AG08396 (cell line): ENCODE measurements around the gene KIF25.

Experiments
- DNase-seq: peaks from one replicate; pipeline ENCODE4 v3.0.0; 2012; ENCODE audit warnings: low spot score, mixed read lengths

KIF25 gene

DNA sequence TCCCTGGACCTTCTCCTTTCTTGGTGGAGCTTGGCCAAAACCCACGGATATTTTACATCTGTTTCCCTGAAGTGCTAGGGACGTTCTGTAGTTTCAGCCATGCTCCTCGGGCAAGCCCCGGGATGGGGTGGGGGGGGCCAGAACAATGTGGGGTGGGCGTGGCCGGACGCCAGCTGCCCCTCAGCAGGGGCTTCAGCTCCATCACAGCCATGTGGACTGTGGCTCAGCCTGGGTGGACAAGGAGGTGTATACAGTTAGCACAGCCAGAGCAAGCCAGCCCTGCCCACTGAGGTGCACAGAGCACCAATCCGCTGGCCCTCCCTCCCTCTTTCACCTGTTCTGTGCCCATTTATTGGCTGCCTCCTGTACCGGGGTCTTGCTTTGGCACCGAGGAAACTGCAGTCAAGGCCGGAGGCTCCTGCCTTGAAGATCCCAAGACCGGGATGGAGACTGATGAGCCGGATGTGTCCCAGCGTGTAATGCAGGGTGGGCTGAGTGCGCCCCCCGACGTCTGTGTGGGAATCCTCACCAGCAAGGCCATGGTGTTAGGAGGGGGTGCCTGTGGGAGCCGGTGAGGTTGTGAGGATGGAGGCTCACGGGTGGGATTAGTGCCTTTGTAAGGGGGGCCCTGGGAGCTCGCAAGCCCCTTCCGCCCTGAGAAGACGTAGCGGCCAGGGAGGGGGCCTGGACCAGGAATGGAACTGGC is 53.6 kb downstream of the KIF25 start:
- no peak for DNase-seq

DNA sequence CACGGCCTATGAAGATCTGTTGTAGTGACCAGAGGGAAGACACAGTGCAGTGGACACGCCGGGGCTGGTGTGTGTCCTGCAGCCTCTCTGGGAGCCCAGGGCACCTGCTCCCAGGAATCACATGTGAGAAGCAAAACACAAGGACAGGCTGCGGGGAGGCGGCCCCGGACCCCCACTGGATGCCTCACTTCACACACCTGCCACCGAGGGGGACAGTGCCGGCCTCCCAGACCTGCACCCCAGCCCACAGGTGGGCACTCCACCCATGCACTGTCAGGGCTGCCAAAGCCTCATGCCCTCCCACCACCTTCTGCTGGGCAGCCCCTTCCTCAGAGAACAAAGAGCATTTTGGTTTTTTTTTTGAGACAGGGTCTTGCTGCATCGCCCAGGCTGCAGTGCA is 54.2 kb downstream of the KIF25 start:
- DNase-seq = no peak

DNA sequence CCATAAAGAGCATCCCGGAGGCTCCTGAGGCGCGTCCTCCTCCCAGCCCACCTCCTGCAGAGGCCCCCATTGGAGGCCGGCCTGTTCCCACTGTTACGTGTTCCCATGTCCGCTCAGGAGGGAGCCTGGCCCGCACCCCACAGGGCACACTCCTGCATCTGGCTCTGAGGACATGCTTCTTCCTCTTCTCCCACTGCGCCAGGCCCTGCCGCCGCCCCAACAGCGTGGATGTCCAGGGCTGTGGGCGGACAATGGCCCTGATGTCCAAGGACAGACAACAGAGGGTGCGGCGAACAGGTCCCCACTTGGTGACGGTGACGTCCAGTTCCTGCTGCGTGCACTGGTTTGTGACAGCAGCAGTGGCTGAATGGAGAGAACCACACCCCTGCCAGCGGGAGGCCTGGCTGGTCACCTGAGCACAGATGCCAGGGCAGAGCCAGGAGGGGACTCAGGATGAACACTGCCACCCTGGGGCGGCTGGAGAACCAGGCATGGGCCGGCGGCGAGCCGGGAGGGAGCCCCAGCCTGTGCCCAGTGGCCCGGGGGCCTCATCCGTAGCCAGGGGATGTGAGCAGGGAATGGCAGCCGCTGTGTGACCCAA is 54.9 kb downstream of the KIF25 start:
- no peak for DNase-seq

DNA sequence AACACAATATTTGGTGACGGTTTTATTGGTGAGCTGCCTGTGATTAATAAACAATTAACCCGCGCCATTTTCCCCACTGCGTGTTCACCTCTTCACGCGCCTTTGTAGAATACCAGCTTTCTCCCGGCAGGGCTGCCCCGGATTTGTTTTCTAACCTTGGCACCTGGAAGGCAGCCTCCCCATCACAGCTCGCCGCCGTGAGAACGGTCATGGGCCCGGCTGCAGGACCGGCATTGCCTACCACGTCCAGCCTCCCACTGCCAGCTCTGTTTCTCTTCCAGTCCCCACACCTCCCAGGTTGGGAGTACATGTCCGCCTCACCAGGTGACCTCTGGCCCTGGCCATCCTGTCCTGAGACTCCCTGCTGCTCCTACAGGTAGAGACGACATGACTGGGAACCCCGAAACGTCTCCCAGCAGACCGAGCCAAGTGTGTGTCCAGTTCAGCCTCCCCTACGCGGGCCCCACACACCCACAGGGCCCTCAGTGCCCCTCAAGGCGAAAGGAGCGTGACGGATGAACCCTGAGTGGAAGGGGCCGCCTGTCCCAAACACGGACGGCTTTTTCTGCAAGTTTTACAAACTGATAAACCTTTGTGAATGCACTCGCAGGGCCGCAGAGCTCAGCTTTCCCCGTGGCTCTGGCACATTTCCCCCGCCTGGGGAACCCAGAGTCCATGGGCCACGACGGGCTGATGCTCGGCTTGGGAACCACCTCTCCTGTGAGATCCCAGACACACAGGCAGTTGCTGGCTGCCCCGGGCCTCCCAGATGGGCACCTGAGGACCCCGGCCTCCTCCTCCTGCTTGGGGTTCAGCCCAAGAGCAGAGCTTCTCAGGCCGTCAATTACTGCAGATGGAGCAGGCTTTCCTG is 55.9 kb downstream of the KIF25 start:
- DNase-seq = no peak

DNA sequence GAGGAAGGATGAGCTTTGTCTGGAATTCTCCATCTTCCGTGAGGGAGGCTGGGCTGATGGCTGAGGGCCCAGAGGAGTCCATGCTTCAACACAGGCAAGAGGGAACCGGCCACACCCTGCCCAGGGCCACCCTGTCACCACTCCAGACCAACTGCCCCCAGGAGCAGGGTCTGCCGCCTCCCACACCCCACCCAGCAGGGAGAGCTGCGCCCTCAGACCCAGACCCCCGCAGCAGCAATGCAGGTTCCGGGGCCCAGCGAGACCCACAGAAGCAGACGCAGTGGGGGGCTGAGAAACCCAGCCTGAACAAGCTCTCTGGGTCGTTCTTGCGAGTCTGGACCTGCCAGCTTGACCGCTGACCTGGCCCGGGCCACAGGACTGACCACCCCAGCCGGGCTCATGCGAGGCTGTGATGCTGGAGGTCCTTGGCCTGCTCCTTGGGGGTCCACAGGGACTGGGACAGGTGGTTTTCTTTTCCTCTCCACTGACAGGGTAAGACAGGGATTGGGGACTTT is 56.5 kb downstream of the KIF25 start:
- DNase-seq = no peak

DNA sequence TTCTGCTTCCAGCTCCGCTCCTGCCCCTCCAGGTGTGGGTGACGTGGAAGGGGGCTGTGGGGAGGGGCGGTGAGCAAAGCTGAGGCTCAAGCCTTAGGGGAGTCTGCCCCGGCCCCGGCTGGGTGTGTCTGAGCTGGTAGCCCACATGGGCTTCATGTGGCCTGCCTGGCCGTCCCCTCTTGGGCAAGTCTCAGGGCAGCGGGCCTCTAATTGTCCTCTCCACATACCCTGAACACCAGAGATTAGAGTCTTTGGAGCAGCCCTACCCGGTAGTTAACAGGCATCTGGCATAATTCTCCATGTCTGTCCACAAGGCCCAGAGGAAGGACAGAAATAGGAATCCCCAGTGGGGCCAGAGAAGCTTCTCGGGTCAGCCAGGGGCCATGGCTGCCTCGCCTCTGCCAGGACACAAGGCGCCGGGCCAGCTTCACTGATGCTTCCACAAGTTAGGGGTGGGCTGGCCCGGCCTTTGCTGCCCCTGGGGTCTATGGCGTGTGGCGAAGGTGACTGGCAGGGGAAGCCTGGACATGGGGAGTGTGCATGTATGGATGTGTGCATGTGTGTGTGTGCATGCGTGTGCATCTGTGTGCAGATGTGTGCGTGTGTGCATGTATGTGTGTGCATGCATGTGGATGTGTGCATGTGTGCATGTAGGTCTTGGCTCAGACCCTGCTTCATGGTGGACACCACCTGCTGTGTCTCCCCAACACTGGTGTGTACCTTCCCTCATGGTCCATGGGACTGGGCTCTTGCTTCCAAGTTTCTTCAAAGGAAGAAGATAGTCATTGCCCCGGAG is 57.5 kb downstream of the KIF25 start:
- DNase-seq = no peak

DNA sequence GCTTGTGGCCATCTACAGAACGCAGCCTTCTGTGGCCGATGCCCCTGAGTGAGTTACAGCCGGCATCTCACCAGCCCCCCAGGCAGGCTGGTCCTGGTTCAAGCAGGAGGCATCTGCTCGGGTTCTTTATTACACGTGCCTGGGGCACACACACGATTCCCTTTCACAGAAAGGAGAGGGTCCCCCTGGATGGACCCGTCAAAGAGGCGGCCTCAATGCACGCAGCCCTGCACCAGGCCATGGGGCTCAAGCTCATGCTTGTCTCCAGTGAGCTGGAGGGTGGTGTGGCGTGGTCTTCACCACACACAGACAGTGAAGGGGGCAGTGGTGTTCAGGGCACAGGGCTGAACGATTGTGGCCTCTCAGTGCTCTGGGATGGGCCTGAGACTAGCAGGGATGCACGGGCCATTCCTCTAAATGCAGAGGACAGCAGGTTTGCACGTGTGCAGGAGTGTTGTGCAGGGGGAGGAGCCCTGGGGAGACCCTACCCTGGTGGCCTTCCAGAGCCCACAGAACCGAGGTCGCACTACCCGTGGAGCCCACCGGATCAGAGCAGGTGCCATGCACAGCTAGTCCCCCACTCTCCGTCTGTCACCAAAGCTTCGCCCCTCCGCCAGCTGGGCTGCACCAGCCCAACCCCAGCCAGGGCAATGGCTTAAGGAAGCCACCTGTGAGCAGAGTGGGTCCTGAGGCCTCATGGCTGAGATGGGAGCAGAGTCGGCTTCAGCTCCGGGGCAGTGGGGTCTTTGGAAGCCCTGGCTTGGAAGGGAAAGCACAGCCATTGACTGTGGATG is 58.4 kb downstream of the KIF25 start:
- no peak for DNase-seq

DNA sequence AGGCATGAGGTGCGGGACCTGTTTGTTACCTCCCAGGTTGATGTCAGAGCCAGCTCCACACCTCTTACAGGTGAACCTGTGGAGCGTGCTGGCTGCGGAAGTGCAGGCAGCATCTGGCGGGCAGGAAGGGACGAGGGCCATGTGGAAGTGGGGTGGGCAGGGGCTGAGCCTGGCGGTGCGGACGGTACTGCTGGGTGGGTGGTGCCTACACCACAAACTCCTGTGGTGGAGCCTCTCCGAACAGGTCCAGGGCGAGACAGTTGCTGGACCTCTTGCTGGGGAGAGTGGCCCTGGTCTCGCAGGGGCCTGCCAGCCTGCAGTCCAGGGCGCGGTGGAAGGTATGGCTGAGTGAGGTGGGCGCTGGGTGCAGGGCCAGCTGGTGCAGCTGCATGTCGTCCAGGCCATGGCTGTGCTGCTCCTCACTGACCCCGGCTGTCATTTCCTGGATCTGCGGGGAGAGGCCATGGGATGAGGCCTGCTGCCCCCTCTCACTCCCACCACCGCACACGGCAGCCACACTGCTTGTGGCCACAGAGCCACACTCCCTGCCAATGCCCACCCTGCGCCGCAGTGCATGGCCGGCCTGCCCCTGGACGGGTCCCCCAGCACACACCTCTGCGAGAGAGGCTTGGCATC is 59.5 kb downstream of the KIF25 start:
- no peak for DNase-seq

DNA sequence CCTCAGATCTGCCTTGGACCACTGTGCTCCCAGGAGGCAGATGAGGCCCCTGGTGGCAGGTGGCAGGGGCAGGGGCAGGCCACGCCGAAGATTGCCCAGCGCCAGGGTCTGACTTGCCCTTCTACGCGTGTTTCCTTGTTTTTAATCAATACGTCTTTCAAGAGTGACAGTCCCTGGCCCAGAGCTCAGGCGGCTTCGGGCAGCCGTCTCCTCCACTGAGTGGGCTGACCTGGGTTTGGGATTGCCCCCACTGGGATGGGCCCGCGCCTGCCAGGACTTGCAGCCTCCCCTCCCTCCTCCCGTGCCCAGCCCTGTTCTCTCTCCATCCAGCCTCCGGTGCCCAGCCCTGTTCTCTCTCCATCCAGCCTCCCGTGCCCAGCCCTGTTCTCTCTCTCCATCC is 60.4 kb downstream of the KIF25 start:
- no peak for DNase-seq

DNA sequence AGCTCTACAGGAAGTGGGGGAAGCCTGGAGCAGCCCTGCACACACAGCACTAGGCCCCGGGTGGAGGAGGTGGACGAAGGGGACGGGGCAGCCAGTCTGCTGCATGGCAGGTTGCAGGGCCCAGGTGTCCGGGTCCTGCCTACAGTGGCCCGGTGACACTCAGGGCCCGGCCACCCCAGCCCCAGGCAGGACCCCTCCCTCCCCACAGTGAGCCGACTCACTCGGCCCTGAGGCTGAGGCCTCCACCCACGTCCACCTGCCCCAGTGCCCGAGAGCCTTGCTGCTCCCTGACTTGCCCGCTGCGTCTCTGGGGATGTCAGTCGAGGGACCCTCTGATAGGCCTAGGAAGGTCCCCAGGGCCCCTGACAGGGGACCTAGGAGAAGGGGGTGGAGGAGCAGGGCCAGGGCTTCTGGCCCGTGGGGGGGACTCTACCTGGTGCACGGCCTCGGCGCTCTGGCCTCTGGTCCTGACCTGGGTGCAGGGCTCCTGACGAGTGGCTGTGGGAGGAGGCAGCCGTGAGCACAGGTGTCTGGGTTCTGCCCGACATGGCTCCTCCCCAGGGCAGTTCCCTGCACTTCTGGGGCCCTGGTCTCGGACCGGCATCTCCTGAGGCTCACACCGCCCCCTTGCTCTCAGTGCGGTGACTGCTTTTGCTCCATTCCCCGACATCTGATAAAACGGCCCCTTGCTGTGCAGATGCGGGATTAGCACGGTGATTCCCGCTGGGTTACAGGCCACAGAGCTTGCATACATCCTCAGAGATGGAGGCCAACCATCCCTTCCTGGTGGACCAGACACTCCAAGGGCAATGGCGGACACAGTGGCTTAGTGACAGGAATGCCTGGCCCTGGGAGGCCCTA is 61.5 kb downstream of the KIF25 start:
- DNase-seq = no peak

DNA sequence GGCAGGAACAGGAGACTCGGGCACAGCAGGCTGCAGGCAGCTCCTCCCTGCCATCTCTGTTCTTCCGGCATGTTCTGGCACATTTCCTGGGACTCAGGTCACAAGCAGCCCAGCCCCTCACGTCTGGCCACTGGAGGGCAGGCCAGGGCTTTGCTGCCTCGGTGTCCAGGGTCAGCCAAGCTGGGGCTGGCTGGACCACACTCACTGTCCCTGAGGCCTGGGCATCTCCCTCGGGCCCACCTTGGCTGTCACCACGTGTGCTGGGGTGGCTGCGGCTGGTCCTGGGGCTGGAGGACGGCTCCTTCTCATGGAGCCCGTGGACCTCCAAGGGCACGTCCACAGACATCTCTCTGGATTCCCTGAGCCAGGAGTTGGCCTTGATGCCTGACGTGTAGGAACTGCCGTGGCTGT is 63.1 kb downstream of the KIF25 start:
- DNase-seq = peak; percentile 81

DNA sequence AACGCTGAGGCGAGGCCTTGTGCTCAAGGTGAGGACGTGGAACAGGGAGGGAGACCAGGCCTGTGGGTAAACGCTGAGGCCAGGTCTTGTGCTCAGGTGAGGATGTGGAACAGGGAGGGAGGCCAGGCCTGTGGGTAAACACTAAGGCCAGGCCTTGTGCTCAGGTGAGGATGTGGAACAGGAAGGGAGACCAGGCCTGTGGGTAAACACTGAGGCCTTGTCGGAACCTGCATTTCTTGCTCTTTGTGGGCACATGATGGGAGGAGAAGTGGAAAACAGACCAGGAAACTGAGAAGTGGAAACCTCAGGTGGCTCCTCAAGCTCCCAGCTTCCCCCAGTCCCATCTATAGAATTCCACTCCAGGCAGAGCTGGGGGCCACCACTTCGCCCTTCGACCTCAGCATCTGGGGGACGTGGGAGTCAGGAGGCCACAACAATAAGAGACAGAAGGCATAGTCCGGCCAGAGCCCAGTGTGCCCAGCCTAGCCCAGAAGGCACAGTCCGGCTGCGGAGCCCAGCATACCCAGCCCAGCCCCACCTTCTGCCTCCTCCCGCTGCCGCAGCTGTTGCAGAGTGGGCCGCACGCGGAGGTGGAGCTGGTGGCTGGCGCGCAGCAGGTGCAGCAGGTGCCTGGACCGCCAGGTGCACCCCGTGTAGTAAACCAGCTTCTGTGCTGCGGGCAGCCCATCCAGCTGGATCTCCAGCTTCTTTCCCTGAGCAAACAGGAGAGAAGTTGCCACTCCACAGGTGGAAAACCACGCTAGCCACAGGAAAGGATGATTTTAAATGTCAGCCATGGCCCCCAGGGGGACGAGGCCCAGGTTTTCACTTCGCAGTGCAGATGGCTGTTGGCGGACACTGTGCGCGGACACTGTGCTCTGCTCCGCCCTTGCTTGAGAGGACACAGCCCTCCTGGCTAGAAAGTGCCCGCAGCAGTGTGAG is 64.1 kb downstream of the KIF25 start:
- DNase-seq = no peak

DNA sequence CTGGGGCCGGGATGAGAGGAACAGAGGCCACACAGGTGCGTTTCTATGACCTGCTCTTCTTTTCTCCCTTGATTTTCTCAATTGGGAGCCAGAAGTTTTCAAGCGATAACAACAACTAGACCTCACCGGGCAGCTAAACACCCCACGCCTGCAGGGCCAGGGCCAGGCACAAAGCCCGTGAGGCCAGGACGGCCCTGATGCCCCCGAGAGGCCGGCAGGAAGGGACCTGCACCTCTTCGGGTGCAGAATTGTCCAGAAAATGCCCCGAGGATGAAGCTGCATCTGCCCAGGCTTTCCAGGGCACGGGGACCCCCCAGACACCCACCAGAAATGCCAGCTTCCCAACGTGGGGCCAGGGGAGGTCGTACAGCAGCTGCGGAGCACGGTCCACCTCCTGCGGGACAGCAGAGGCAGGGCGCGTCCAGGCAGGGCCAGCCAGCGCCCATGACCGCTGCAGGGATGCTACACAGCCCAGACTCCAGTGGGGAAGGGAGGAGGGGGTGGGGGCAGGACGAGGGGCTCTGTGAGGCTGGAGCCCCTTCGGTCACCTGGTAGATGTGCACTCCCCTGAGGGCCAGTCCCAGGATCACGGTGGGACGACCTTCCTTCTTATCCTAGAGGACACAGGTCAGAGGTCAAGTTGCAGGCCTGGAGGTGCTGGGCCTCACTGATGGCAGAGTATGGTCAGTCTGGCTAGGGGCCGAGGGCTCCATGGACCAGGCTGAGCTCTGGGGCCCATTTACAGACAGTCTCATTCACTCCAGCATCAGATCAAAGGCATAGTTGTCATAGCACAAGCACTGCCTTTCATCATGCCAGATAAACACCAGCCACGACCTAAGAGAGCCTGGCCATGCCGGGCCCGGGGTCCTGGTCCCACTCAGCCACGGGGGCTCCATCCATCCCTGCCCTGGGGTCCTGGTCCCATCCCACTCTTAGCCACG is 65.1 kb downstream of the KIF25 start:
- no peak for DNase-seq

DNA sequence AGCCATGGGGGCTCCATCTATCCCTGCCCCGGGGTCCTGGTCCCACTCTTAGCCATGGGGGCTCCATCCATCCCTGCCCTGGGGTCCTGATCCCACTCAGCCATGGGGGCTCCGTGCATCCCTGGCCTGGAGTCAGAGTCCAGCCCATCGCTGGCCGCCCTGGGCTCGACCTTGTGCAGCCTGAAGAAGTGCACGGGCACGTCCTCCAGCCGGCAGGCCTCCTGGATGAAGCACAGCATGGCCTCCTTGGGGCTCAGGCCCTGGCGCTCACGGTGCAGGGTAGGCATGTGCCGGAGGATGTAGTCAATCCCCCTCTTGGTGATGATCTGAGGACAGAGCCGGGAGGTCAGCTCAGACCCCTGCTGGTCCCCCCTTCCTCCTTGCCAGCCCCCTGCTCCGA is 66.0 kb downstream of the KIF25 start:
- DNase-seq = no peak

DNA sequence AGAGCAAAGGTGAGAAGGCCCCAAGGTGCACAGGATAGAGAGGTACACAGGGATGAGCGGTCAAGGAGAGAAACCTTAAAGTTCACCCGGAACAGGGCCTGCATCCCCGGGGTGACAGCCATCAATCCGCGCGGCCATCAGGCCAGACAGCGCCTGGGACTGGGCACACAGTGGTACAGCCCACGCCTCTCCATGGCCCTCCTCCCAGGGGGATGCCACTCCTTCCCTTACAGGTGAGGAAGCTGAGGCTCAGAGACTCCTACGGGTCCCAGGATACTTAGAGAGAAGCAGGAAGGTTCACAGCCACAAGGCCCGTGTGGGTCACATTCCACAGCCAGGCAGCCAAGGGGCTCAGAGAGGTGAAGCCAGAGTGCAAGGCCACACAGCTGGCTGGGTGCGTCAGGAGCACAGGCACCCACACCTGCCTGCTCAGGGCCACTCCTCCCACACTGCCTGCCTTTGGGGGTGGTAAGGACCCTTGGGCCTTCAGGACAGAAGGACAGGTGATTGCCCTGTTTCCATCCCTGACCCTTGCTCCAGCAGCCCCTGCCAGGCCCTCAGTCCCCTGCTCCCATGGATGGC is 66.8 kb downstream of the KIF25 start:
- DNase-seq = no peak

DNA sequence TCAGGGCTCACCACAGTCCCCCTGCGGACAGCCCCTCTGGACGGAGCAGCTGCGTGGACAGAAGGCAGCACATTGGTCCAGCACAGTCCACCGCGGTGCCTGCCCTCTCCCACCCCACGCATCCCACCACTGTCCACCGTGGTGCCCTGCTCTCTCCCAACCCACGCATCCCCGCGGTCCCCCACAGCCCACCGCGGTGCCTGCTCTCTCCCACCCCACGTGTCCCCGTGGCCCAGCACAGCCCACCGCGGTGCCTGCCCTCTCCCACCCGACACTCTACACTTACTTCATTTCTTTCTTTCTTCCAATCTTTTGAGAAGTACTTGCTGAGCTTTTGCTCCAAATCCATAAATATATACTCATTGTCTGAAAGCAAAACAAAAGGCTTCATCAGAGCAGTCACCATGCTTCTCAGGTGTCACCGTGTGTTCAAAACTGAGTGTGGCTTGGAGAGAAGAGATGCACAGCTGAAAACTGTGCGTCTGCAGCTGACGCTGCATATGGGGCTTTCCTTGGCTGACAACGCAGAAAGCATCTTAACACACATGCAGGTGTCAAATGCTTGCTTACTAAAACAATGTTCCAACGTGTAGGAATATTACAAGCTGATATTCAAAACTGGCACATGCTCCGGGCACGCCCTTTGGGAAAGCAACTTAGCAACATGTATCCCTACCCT is 69.7 kb downstream of the KIF25 start:
- DNase-seq = no peak

DNA sequence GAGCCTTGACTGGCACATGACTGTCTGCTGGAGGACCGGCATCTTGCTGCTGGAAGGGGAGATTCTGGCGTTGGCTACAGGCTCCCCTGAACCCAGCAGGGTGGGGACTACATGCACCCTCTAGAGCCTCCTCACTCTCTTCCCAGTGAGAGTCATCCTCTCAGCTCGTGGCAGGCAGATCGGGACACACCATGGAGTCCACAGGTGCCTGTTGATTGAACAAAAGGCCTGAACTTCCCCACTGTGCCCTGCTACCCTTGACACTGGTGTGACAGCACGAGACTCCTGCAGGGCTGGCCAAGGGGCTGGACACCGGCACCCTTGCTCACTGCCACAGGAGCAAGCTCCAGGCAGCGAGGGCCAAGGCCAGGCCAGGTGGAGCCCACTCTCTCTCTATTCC is 73.3 kb downstream of the KIF25 start:
- no peak for DNase-seq
